A204.1 (cell line): ENCODE data around the gene CAPN7.
A peak's percentile ranks its signal among the peaks of the same experiment; 100 is the strongest.

Experiments
- FAIRE-seq: peaks from 2 replicates; lab custom pipeline; 2012; peaks lifted over from hg19 to GRCh38; lab: Jason Lieb, UNC

The CAPN7 gene

DNA sequence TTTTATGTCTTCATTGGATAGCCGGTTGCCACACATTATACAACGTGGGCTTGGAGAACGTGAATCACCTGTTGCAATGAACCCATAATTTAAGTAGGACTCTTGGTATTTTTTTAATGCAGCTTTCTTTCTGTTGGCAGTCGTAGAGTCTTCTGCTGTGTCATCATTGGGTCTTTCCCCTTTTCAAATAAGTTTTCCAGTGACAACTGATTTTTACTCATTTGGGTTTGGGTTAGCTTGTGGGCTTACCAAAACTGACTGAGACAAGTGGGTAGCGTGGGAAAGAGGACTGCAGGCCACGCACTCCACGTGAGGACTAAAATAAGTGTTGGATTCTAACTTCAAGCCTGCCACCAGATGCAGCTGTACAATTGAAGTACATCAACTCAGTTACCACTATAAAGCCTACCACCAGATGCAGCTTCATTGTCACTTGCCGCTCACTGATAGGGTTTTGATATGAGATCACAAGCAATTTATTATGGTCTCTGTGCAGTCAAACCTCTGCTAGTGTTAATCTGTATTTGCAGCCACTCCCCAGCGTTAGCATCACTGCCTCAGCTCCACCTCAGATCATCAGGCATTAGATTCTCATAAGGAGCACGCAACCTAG, 6.4 kb upstream of the CAPN7 start:
- no peak for FAIRE-seq

DNA sequence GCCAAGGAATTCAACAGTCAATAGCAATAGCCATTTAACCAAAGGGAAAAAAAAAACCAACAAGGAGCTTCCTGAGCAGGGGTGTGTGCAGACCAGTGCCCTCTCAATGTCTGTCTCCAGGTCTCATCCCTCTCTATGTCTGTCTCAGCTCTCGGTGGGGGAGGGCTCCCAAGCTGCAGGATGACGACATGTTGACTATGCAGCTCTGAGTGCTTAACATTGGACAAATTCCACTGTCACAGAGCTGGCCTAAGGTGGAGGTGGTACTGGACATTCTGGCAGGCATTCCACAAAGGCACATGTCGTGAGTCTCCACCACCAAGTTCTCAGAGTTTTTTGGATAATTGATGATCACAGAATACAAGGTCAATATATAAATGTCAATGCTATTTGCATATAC, 2.0 kb upstream of the CAPN7 start:
- FAIRE-seq: no peak

DNA sequence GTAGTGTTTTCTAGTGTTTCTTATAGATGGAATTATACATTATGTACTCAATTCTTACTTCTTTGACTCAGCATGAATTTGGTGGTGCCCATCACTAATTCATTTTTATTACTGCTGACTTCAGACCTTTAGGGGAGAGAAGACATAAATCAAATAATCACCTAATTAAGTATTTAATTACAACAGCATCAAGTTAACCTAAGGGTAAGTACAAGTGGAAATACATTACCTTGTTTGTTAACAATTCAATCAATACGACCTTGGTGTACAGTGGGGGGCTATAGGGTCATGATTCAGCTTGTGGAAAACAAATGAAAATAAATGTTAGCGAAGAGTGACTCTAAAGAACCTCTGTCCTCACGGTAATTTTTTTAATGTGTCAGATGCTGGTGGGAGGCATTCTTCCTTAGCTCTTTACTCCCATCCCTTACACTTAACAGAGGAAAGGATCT, 538 bp upstream of the CAPN7 start:
- FAIRE-seq: no peak

DNA sequence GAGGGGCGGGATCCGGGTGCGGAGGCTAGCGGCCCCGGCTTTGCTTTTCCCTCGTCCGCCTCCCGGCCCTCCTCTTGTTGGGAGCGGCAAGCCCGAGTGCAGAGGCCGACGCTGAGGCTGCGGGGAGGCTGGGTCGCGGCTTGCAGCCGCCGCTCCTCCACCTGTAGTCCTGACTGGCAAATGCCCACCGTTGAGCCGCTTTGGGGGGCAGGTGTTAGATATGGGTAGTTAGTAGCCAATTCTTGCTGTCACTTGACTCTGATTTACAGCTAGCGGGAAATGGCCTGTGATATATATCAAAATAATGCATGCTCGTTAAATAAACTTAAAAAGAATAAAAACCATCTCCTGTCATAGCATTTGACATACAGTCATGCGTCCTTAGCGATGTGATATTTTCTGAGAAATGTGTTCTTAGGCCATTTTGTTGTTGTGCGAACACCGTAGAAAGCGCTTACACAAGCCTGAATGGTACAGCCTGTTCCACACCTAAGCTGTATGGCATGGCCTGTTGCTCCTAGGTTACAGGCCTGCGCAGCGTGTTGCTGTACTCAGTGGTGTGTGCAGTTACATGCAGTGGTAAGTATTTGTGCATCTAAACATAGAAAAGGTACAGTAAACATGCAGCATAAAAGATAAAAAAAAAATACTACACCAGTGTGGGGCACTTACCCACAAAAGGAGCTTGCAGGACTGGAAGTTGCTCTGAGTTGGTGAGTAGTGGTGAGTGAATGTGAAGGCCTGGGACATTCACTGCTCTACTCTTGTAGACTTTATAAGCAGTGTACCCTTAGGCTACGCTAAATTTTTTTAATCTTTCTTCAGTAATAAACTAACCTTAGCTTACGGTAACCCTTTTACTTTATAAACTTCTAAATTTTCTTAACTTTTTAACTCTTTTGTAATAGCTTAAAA, 873 bp downstream of the CAPN7 start:
- no peak for FAIRE-seq

GRCh38 chr3:15207836-15208504, 1.9 kb downstream of the CAPN7 start:
- FAIRE-seq: no peak

DNA sequence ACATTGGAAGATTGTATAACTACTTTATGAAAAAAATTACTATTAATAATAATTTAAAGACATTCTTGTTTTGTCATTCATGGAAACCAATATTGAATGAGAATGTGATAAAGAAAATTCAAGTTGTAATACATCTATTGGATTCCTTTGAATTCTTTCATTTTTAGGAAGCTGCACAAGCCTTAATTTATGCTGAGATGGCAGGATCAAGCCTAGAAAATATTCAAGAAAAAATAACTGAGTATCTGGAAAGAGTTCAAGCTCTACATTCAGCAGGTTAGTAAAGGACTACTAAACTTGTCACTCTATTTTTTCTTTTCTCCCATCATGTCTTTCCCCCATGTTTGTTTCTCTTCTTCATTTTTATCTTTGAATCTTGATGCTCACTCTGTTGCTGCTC, 5.9 kb downstream of the CAPN7 start:
- no peak for FAIRE-seq

DNA sequence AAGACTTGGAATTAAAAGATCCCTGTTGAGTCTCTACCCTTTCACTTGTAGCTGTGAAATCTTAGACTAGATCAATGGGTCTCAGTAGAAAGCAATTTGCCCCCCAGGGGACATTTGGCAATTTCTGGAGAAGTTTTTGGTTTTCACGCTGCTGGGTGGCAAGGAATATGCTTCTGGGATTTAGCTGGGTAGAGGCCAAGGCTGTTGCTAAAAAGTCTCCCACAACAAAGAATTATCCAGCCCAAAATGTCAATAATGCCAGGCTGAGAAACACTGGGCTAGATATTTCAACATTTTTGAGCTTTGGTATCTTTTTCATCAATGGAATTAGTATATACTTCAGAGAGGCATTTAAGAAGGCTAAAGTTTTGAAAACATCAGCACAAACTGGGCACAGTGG, 8.7 kb downstream of the CAPN7 start:
- FAIRE-seq: no peak

DNA sequence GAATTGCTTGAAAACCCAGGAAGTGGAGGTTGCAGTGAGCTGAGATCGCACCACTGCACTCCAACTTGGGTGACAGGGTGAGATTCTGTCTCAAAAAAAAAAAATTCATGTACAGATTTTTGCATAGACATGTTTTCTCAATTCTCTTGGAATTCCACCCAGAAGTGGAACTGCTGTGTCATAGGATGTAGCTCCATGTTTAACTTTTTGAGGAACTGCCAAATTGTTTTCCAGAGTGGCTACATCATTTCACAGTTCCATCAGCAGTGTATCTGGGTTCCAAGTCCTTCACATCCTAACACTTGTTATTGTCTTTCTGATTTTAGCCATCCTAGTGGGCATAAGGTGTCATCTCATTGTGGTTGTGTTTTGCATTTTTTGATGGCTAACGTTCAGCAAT, 9.9 kb downstream of the CAPN7 start:
- no peak for FAIRE-seq

DNA sequence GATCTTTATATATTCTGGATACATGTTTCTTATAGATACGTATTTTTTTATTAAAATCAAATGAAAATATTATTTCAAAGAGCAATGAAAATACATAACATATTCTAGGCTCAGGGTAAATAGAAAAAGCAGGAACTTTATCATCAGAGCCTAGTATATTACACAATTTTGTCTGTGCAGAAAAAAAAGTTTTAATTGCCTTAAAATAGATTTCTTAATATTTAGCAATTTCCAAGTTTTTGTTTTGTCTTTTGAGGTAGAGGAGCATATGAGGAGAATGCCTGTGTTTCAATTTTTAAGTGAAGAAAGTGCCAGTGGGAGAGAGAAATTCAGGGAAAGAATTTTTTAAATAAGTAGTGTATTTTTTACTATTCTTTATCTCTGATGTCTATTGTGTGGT, 10.5 kb downstream of the CAPN7 start:
- FAIRE-seq: no peak

DNA sequence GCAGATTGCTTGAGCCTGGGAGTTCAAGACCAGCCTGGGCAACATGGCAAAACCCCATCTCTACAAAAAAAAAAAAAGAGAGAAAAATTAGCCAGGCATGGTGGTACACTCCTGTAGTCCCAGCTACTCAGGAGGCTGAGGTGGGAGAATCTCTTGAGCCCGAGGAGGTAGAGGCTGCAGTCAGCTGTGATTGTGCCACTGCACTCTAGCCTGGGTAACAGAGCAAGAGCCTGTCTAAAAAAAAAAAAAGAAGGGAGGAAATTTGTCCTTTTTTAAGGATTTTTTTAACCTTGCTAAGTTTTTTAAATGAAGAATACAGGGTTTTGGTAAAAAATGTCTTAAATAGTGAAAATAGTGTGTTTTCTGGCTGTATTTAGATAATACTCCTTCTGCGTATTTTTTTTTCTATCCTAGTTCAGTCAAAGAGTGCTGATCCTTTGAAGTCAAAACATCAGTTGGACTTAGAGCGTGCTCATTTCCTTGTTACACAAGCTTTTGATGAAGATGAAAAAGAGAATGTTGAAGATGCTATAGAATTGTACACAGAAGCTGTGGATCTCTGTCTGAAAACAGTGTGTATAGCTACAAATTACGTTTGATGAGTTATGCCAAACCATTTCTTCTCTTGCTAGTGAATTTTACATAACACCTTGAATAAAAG, 11.1 kb downstream of the CAPN7 start:
- peak; percentile 21 for FAIRE-seq

GRCh38 chr3:15217841-15218267, 11.8 kb downstream of the CAPN7 start:
- no peak for FAIRE-seq

DNA sequence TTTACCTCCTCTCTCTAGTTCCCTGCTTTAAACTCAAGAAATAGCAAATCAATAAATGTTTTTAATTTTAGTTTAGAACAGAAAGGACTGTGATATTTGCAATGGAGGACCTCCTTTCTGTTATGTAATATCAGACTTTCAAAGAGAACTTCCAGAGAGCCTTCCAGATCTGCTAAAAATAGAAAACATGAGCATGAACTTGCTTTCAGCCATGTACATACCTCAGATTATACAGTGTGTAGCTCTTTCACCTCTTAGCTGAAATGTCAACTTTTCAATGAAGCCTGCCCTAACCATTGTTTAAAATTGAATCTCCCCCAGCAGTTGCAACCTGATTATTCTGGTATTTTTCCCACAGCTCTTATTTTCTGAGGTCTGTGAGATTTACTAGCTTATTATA, 12.6 kb downstream of the CAPN7 start:
- no peak for FAIRE-seq

DNA sequence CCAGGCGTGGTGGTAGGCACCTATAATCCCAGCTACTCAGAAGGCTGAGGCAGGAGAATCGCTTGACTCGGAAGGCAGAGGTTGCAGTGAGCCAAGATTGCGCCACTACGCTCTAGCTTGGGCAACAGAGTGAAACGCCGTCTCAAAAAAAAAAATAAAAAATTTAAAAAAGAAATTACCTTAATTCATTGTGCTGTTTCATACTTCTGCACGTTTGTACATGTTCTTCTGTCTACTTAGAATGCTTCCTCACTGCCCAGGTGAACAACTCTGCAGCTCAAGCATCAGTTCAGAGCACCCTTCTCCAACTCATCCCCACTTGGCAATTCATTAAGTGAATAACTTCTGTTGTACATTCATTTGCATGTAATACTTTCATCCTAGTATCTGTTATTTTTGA, 14.0 kb downstream of the CAPN7 start:
- no peak for FAIRE-seq

DNA sequence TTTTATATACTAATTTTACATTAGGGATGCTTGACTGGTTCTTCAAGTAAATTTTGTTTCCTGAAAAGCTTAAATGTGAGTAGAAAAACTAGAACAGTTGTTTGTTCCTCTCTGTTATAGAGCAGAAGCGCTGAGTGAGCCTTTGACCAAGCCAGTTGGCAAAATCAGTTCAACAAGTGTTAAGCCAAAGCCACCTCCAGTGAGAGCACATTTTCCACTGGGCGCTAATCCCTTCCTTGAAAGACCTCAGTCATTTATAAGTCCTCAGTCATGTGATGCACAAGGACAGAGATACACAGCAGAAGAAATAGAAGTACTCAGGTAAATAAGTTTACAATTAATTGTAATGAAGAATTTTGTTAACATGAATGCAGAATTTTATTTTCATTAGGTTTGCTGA, 14.6 kb downstream of the CAPN7 start:
- no peak for FAIRE-seq

DNA sequence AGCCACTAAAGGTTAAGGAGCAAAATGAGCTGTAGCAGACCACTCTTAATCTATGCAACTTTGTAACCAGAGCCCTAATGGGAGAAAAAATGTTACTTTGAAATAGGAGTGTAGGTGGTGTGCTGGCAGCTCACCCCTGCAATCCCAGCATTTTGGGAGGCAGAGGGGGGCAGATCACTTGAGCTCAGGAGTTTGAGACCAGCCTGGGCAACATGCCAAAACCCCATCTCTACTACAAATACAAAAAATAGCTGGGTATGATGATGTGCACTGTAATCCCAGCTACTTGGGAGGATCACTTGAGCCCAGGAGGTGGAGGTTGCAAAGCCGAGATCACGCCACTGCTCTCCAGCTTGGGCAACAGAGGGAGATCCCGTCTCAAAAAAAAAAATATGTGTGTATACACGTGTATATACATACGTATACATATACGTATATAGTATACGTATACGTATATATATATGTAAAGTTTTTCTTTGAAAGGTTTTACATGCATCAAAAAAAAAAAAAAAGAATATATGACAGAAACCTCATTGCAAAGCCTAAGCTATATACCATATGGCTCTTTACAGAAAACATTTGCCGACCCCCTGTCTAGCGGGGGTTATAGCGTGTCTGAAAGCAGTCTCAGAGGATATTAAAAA, 15.7 kb downstream of the CAPN7 start:
- no peak for FAIRE-seq

- no peak for FAIRE-seq
Observed at GRCh38 chr3:15223685-15224572, 17.9 kb downstream of the CAPN7 start.

DNA sequence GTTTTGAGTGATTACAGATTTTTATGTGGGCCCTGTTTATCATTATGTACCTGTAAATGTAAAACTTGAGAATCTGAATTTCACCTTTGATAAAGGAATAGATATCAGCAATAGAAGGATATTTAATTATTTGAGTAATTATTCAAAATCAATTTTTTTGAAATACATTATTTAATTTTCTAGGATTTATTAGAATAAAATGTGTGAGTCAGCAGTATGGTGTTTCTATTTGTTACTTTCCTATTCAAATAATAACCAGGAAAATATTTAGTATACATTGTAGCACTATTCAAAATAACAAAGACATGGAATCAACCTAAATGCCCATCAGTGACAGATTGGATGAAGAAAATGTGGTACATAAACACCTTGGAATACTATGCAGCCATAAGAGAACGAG, 22.1 kb downstream of the CAPN7 start:
- peak; percentile 56 for FAIRE-seq

- FAIRE-seq: no peak
Observed at GRCh38 chr3:15229262-15229661, 23.2 kb downstream of the CAPN7 start.

DNA sequence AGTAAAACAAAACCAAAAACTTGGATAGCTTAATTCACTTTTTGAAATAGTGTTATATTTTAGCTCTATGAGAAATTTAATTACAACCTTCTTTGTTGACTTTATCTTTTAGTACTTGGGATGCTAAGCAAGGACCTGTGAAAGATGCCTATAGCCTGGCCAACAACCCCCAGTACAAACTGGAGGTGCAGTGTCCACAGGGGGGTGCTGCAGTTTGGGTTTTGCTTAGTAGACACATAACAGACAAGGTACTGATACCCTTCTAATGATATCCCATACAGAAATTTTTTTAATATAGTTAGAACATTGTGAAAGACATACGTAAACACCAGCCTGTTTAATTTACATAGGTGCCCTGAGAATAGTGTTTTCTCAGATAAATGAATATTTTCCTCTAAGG, 35.3 kb downstream of the CAPN7 start:
- no peak for FAIRE-seq

DNA sequence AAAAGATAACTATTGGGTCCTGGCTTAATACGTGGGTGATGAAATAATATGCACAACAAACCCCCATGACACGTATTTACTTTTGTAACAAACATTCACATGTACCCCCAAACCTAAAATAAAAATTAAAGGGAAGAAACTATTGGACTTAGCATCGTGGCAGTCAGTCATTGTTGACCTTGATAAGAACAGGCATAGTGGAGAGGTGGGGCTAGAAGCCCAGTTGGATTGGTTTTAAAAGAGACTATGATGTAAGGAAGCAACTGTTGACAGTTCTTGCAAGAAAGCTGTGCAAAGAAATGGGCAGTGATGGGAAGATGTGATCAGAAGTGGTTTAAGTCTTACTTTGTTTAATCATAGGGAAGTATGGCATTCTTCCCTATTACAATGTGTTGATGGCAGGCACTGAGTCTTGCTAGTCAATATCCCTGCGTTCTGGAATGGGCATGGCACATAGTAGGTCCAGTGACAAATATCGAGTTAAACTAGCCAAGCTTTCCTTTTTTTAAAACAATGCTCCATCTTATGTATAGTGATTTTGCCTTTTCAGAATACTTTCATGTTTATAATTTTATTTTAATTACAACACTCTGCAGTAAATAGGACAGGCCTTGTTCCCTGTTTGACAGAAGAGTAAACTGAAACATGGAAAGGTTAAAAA, 37.9 kb downstream of the CAPN7 start:
- no peak for FAIRE-seq

- FAIRE-seq: no peak
Observed at GRCh38 chr3:15246186-15246585, 40.1 kb downstream of the CAPN7 start.
